ENCODE results near the gene FAM228B.
"Not testable (repeated sequence)": the region's sequence is repeated elsewhere in the genome, so short reads cannot be mapped to it uniquely, and the experiment has no call there.

The FAM228B gene

GRCh38 chr2:24191156-24191555, 67.9 kb downstream of the FAM228B start:
- no peak for DNase-seq (ENCODE audit: low read depth)
- TF ChIP-seq CTCF (IDR thresholded peaks at IDR 0.05; ENCODE audit: low read depth, low read length): no peak
- no peak for TF ChIP-seq POLR2A (IDR thresholded peaks at IDR 0.05; ENCODE audit: extremely low read depth, insufficient read length)
- no peak for TF ChIP-seq MAX (IDR thresholded peaks at IDR 0.05; ENCODE audit: low read depth, low read length)
- TF ChIP-seq MYC (IDR thresholded peaks at IDR 0.05; ENCODE audit: low read depth, low read length): no peak
- H3K4me3 ChIP-seq (ENCODE audit: low read depth, low read length): no peak overlapping the region

GRCh38 chr2:24191848-24192247, 68.6 kb downstream of the FAM228B start:
- DNase-seq (ENCODE audit: low read depth): no peak
- H3K4me3 ChIP-seq (ENCODE audit: low read depth, low read length): no peak overlapping the region
- TF ChIP-seq POLR2A (IDR thresholded peaks at IDR 0.05; ENCODE audit: extremely low read depth, insufficient read length): no peak
- TF ChIP-seq MYC (IDR thresholded peaks at IDR 0.05; ENCODE audit: low read depth, low read length): no peak
- no peak for TF ChIP-seq CTCF (IDR thresholded peaks at IDR 0.05; ENCODE audit: low read depth, low read length)
- no peak for TF ChIP-seq MAX (IDR thresholded peaks at IDR 0.05; ENCODE audit: low read depth, low read length)

- not testable (repeated sequence) for H3K4me3 ChIP-seq (ENCODE audit: low read depth, low read length); DNase-seq (ENCODE audit: low read depth)
These were observed 73.9 kb downstream of the FAM228B start for GRCh38 chr2:24197213-24197612.

- TF ChIP-seq MYC (IDR thresholded peaks at IDR 0.05; ENCODE audit: low read depth, low read length): no peak
- TF ChIP-seq POLR2A (IDR thresholded peaks at IDR 0.05; ENCODE audit: extremely low read depth, insufficient read length): no peak
- TF ChIP-seq CTCF (IDR thresholded peaks at IDR 0.05; ENCODE audit: low read depth, low read length): no peak
- no peak for TF ChIP-seq MAX (IDR thresholded peaks at IDR 0.05; ENCODE audit: low read depth, low read length)
- no peak for DNase-seq (ENCODE audit: low read depth)
These were observed 76.8 kb downstream of the FAM228B start for GRCh38 chr2:24199968-24200590.

DNA sequence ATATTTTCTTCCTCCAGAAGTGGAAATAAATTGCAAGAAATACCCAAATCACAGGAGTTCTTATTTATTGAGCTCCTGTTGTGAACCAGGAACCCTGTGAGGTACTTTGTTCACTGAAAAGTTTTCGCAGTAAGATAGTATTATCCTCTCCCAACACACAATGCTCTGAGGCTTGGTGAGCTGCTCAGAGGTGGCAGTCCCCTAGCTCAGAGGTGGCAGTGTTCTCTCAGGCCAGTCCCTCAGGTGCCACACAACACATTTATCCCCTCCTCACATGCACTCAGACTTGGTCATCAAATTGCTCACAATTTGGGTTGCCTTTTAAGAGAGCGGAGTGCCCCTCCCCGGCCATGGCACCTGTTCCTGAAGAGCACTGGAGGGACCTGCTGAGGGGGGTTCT, 77.5 kb downstream of the FAM228B start:
- TF ChIP-seq POLR2A (IDR thresholded peaks at IDR 0.05; ENCODE audit: extremely low read depth, insufficient read length) (no peak), CTCF (IDR thresholded peaks at IDR 0.05; ENCODE audit: low read depth, low read length) (no peak), MAX (IDR thresholded peaks at IDR 0.05; ENCODE audit: low read depth, low read length) (no peak), MYC (IDR thresholded peaks at IDR 0.05; ENCODE audit: low read depth, low read length) (no peak)
- no peak for DNase-seq (ENCODE audit: low read depth)
- H3K4me3 ChIP-seq (ENCODE audit: low read depth, low read length): no peak overlapping the region

More at GRCh38 chr2:24199968-24200590, 76.8 kb downstream of the FAM228B start:
- no peak overlapping the region for H3K4me3 ChIP-seq (ENCODE audit: low read depth, low read length)

DNA sequence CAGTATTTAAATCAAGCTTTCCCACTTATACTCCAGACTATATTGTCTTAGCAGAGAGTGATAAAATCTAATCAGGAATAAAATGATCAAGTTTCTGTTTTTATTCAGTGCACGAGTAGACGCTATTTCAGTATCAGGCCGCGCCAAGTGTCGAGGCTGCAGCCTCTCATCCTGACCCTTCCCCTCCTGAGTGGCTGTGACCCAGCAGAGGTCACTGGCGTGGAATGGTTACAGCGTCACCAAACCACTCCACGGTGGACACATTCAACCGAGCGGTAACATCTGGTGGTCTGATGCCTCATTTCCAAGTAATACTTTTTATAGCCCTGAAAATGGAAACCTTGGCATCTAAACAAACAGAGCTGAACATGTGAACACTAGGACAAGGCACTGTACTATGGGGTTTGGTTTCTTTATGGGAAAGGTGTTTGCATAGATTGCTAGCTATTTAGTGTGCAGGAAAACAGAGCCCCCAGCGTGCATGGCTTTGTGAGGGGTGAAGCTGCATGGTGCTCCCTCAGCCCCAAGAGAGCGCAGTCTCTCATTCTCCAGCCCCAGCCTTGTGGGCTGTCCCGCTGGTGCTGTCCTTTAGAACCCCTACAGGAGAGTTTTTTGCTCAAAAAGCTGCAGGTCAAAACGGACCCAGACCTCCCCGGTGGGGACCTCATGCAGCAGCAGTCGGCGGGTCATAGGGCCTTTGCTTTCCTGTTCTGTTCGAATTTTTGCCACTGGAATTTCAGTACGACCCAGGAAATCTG, 79.9 kb downstream of the FAM228B start:
- TF ChIP-seq CTCF (IDR thresholded peaks at IDR 0.05; ENCODE audit: low read depth, low read length): no peak
- TF ChIP-seq POLR2A (IDR thresholded peaks at IDR 0.05; ENCODE audit: extremely low read depth, insufficient read length): no peak
- no peak for TF ChIP-seq MYC (IDR thresholded peaks at IDR 0.05; ENCODE audit: low read depth, low read length)
- no peak for TF ChIP-seq MAX (IDR thresholded peaks at IDR 0.05; ENCODE audit: low read depth, low read length)
- H3K4me3 ChIP-seq (ENCODE audit: low read depth, low read length): no peak overlapping the region
- DNase-seq (ENCODE audit: low read depth): no peak

All from NB4 (cell line).